ENCODE results near the gene INO80E.

INO80E gene

GRCh38 chr16:29975811-29976511 lies 20.1 kb upstream of the INO80E start:
- DNase-seq (ENCODE audit: low read depth in 3 of 3) = no peak

- DNase-seq (ENCODE audit: low read depth in 3 of 3) = no peak
Observed at GRCh38 chr16:29977063-29977825, 18.8 kb upstream of the INO80E start.

- no peak for DNase-seq (ENCODE audit: low read depth in 3 of 3)
Observed at GRCh38 chr16:29978081-29978480, 18.0 kb upstream of the INO80E start.

GRCh38 chr16:29978564-29979270 lies 17.3 kb upstream of the INO80E start:
- no peak for DNase-seq (ENCODE audit: low read depth in 3 of 3)

GRCh38 chr16:29982560-29983419 lies 13.3 kb upstream of the INO80E start:
- DNase-seq (ENCODE audit: low read depth in 3 of 3) = no peak

- DNase-seq (ENCODE audit: low read depth in 3 of 3) = no peak
Observed at GRCh38 chr16:29983420-29984136, 12.5 kb upstream of the INO80E start.

GRCh38 chr16:29984137-29984763 lies 11.8 kb upstream of the INO80E start:
- no peak for DNase-seq (ENCODE audit: low read depth in 3 of 3)

- no peak for DNase-seq (ENCODE audit: low read depth in 3 of 3)
Observed at GRCh38 chr16:29984764-29985147, 11.3 kb upstream of the INO80E start.

GRCh38 chr16:29985271-29985811 lies 10.7 kb upstream of the INO80E start:
- no peak for DNase-seq (ENCODE audit: low read depth in 3 of 3)

GRCh38 chr16:29986231-29986630 lies 9.8 kb upstream of the INO80E start:
- no peak for DNase-seq (ENCODE audit: low read depth in 3 of 3)

- DNase-seq (ENCODE audit: low read depth in 3 of 3) = no peak
Observed at GRCh38 chr16:29986931-29987330, 9.1 kb upstream of the INO80E start.

- DNase-seq (ENCODE audit: low read depth in 3 of 3) = no peak
Observed at GRCh38 chr16:29987371-29988085, 8.5 kb upstream of the INO80E start.

- DNase-seq (ENCODE audit: low read depth in 3 of 3) = no peak
Observed at GRCh38 chr16:29988346-29989075, 7.5 kb upstream of the INO80E start.

GRCh38 chr16:29989111-29989858 lies 6.8 kb upstream of the INO80E start:
- DNase-seq (ENCODE audit: low read depth in 3 of 3) = no peak

GRCh38 chr16:29990034-29990433 lies 6.0 kb upstream of the INO80E start:
- DNase-seq (ENCODE audit: low read depth in 3 of 3) = no peak

GRCh38 chr16:29990883-29991570 lies 5.0 kb upstream of the INO80E start:
- no peak for DNase-seq (ENCODE audit: low read depth in 3 of 3)

GRCh38 chr16:29991571-29991904 lies 4.5 kb upstream of the INO80E start:
- no peak for DNase-seq (ENCODE audit: low read depth in 3 of 3)
